PC-9 (cell line): Measurements from ENCODE around the gene DAP3. TPM values are rescaled to one million over a fixed set of nuclear protein-coding genes. Genes with fewer than 3 reads are reported as not detected.
"Not testable (repeated sequence)": the region's sequence is repeated elsewhere in the genome, so short reads cannot be mapped to it uniquely, and the experiment has no call there.

Source experiments
- BruUV-seq: library from RNA; stranded (reverse); fragments of 400-500 nt; replicated peaks from 2 replicates; lab custom pipeline; 2021; lab: Mats Ljungman, UMichigan
- CTCF ChIA-PET: fragments of 300-600 bp; sonication (Branson Sonifier 250); formaldehyde crosslinking; loops from one replicate; lab custom pipeline; 2022; ENCODE audit warnings: antibody characterized with exemption; lab: Charles Lee
- POLR2A ChIA-PET: fragments of 300-600 bp; sonication (Branson Sonifier 250); formaldehyde crosslinking; loops from one replicate; lab custom pipeline; 2022; ENCODE audit warnings: antibody characterized with exemption; ENCODE audit not compliant: unreplicated experiment; lab: Charles Lee
- DNase-seq, 2 experiments: peaks; one replicate each; pipeline versions ENCODE4 v3.0.0 to v3.0.0-alpha.2; 2015 to 2022; ENCODE audit warnings: mixed read lengths in 1 of 2
- H2AFZ ChIP-seq: fragments of 200-600 bp; sonication (generic); 2 replicates; pipeline ENCODE4 v1.8.1; 2017; ENCODE audit warnings: antibody characterized with exemption
- H3F3A ChIP-seq: fragments of 200-600 bp; sonication (generic); 2 replicates; pipeline ENCODE4 v1.8.1; 2017; ENCODE audit warnings: antibody characterized with exemption, mild to moderate bottlenecking, low read depth; ENCODE audit not compliant: insufficient read depth
- H3K27ac ChIP-seq: fragments of 200-600 bp; sonication (generic); 2 replicates; pipeline ENCODE4 v1.6.1; 2016; ENCODE audit warnings: mixed run types
- H3K27me3 ChIP-seq: fragments of 200-600 bp; sonication (generic); 2 replicates; pipeline ENCODE4 v1.6.1; 2016; ENCODE audit warnings: low read depth, mixed run types; ENCODE audit not compliant: insufficient read depth
- H3K36me3 ChIP-seq: fragments of 200-600 bp; sonication (generic); 2 replicates; pipeline ENCODE4 v1.6.1; 2016; ENCODE audit warnings: low read depth, mixed run types
- H3K4me1 ChIP-seq: fragments of 200-600 bp; sonication (generic); replicated peaks from 2 replicates; pipeline ENCODE4 v1.6.1; 2016; ENCODE audit warnings: mixed run types; ENCODE audit not compliant: insufficient read depth
- H3K4me2 ChIP-seq: fragments of 200-600 bp; sonication (generic); 2 replicates; pipeline ENCODE4 v1.6.1; 2017; ENCODE audit warnings: mixed run types
- H3K4me3 ChIP-seq: fragments of 200-600 bp; sonication (generic); 2 replicates; pipeline ENCODE4 v1.6.1; 2016; ENCODE audit warnings: mixed run types
- H3K79me2 ChIP-seq: fragments of 200-600 bp; sonication (generic); 2 replicates; pipeline ENCODE4 v1.6.1; 2017; ENCODE audit warnings: low read depth, mixed run types
- H3K9me2 ChIP-seq: fragments of 200-600 bp; sonication (generic); 2 replicates; pipeline ENCODE4 v1.8.1; 2017; ENCODE audit warnings: mild to moderate bottlenecking; ENCODE audit not compliant: insufficient read depth
- H3K9me3 ChIP-seq: fragments of 200-600 bp; sonication (generic); 2 replicates; pipeline ENCODE4 v1.8.1; 2016; ENCODE audit warnings: low read depth; ENCODE audit not compliant: insufficient read depth
- H4K20me1 ChIP-seq: fragments of 200-600 bp; sonication (generic); 2 replicates; pipeline ENCODE4 v1.8.1; 2017; ENCODE audit not compliant: insufficient read depth
- CTCF ChIP-seq: fragments of 200-600 bp; sonication (generic); conservative IDR thresholded peaks from 2 replicates; pipeline ENCODE4 v1.6.1; 2017; ENCODE audit warnings: mixed run types, antibody characterized with exemption, mild to moderate bottlenecking, moderate library complexity
- EZH2 ChIP-seq: fragments of 200-600 bp; sonication (generic); IDR thresholded peaks from 2 replicates; pipeline ENCODE4 v1.8.0; 2017; ENCODE audit warnings: antibody characterized with exemption, low read depth
- intact Hi-C: fragments of 100-400 bp; cut with micrococcal nuclease; formaldehyde crosslinking; loops from one replicate; pipeline ENCODE4 v1.10.0; 2022; ENCODE audit not compliant: unreplicated experiment
- total RNA-seq: library from RNA; stranded (reverse); gene quantifications from 2 replicates; pipeline ENCODE4 v1.2.3, GENCODE V29; 2021

DAP3 gene
- total RNA-seq, 1 experiment from 2014 or later, result 111 TPM

DNA sequence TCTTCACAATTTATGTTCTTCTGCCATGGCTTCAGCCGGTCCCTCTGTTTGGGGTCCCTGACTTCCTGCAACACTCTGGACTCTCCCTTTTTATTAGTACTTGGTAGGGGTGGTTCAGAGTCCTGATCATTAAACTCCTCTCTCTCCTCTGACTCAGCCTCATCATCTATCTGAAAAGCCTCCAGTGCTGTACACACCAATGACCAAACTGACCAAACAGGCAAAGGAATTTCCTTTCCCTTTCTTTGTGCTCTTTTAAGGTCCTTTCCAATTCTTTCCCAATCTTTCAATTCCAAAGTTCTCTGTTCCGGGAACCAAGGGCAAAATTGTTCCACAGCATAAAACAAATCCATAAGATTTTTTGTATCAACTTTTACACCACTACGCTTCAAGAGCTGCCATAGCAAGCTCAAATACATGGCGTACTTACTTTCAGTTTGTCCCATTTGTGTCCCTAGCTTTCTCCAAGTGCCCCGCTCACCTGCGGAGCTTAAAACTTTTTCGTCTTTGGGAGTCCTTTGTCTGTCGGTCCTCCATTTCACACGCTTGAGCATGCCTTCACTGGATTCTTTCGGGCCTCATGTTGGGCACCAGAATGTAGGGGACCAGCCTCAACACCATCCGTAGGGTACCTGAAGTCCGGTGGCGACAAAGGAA is 9.6 kb downstream of the DAP3 start:
- H3K9me3 ChIP-seq, result no peaks in the 10 kb centered on the region
- intact Hi-C loops, result no loop called here
- CTCF ChIA-PET, result no interaction called here
- H3K4me1 ChIP-seq, result no peaks in the 10 kb centered on the region
- H3K9me2 ChIP-seq, result no peaks in the 10 kb centered on the region
- DNase-seq, result no peak
- H3F3A ChIP-seq, result peaks cover 25% of the 10 kb centered on the region; the same call in 1 of the 2 replicates
- H3K27me3 ChIP-seq, result no peaks in the 10 kb centered on the region
- TF ChIP-seq EZH2 (no peak), CTCF (no peak)
- BruUV-seq, result no TSS peak
- H3K36me3 ChIP-seq, result peaks cover 7% of the 10 kb centered on the region; the same call in 1 of the 2 replicates
- POLR2A ChIA-PET, result no interaction called here
- peaks cover 84% of the 10 kb centered on the region for H3K79me2 ChIP-seq
- 0 out of 2 replicates have a peak overlapping the region, but pooled peaks have one; percentile 3 for H3K27ac ChIP-seq
- H2AFZ ChIP-seq, result no peak overlapping the region
- peaks cover 34% of the 10 kb centered on the region for H4K20me1 ChIP-seq
- no peak overlapping the region for H3K4me3 ChIP-seq
- H3K4me2 ChIP-seq, result no peak overlapping the region

- peaks cover 34% of the 10 kb centered on the region for H4K20me1 ChIP-seq
- H2AFZ ChIP-seq, H3K9me2 ChIP-seq, POLR2A ChIA-PET, CTCF ChIA-PET, BruUV-seq, H3K4me2 ChIP-seq, H3K27me3 ChIP-seq, DNase-seq, H3K27ac ChIP-seq, H3K4me3 ChIP-seq, H3K4me1 ChIP-seq, H3K9me3 ChIP-seq, H3K36me3 ChIP-seq, intact Hi-C loops: not testable (repeated sequence)
- peaks cover 84% of the 10 kb centered on the region for H3K79me2 ChIP-seq
- H3F3A ChIP-seq, result peaks cover 25% of the 10 kb centered on the region; the same call in 1 of the 2 replicates
Observed at GRCh38 chr1:155699062-155699461, 10.2 kb downstream of the DAP3 start.

DNA sequence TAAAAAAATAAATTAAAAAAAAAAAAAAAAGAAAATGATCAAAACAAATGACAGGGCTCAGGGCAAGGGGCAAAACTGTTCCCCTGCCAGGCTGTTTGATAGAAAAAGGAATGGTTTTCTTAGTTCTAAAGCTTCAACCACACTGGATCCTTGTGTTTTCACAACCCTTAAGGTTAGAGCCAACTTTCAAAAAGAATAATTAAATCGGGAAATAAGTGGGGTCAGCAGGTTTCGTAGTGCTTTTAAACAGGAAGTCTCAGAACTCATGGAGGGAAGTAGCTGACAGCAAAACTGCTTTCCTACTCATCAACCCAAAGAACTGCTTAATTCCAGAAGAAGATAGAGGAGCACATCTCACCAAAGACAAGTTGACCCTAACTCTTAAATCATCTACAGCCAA is 12.8 kb downstream of the DAP3 start:
- H3K9me2 ChIP-seq, CTCF ChIA-PET, DNase-seq, H3K27ac ChIP-seq, H3K4me1 ChIP-seq, H3K4me2 ChIP-seq, H3K27me3 ChIP-seq, H2AFZ ChIP-seq, intact Hi-C loops, H3K36me3 ChIP-seq, POLR2A ChIA-PET, H3K4me3 ChIP-seq, H3K9me3 ChIP-seq, BruUV-seq: not testable (repeated sequence)
- peaks cover 75% of the 10 kb centered on the region for H3K79me2 ChIP-seq
- peaks cover 28% of the 10 kb centered on the region for H4K20me1 ChIP-seq
- peaks cover 23% of the 10 kb centered on the region; the same call in 1 of the 2 replicates for H3F3A ChIP-seq

DNA sequence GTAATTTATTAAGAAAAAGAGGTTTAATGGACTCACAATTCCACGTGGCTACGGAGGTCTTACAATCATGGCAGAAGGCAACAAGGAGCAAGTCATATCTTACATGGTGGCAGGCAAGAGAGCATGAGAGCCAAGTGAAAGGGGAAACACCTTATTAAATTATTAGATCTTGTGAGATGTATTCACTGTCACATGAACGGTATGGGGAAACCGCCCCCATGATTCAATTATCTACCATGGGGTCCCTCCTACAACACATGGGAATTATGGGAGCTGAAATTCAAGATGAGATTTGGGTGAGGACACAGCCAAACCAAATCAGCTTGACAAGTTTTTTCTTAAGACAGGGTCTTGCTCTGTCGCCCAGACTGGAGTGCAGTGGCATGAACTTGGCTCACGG is 14.3 kb downstream of the DAP3 start:
- POLR2A ChIA-PET, result no interaction called here
- no peaks in the 10 kb centered on the region for H3K4me1 ChIP-seq
- TF ChIP-seq EZH2 (no peak), CTCF (no peak)
- CTCF ChIA-PET, result no interaction called here
- peaks cover 14% of the 10 kb centered on the region for H3F3A ChIP-seq
- H3K27ac ChIP-seq, result no peak overlapping the region
- no peaks in the 10 kb centered on the region for H3K9me2 ChIP-seq
- intact Hi-C loops, result no loop called here
- no peak overlapping the region for H3K4me3 ChIP-seq
- H3K79me2 ChIP-seq, result peaks cover 71% of the 10 kb centered on the region
- no peak overlapping the region for H2AFZ ChIP-seq
- peaks cover 32% of the 10 kb centered on the region for H4K20me1 ChIP-seq
- H3K27me3 ChIP-seq, result no peaks in the 10 kb centered on the region
- no peak overlapping the region for H3K4me2 ChIP-seq
- no peaks in the 10 kb centered on the region for H3K36me3 ChIP-seq
- DNase-seq, result no peak
- no peaks in the 10 kb centered on the region for H3K9me3 ChIP-seq
- no TSS peak for BruUV-seq

DNA sequence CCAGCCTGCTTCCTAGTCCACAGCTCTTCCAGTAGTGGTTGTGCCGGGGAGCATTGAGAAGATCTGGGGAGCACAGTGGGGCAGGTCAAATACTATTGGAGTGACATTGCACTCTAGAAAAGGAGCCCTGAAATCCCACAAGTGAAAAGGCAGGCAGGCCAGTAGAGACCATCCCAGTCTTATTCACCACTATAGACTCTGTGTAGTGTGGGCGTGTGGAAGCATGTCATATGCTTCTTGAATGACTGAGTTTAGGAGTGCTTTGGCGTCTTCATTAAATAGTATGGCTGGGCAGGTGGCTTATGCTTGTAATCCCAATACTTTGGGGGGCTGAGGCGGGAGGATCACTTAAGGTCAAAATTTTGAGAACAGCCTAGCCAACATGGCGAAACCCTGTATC is 15.5 kb downstream of the DAP3 start:
- H3K4me2 ChIP-seq, H3K4me1 ChIP-seq, H3K36me3 ChIP-seq, H3K27me3 ChIP-seq, POLR2A ChIA-PET, H2AFZ ChIP-seq, H3K9me3 ChIP-seq, DNase-seq, intact Hi-C loops, H3K9me2 ChIP-seq, H3K4me3 ChIP-seq, BruUV-seq, H3K27ac ChIP-seq: not testable (repeated sequence)
- H3K79me2 ChIP-seq, result peaks cover 70% of the 10 kb centered on the region
- CTCF ChIA-PET, result interaction anchor here (0.5 kb wide), 1 partner anchor 64 kb away, joined by 4 read pairs; no protein-coding TSS in a partner anchor
- H3F3A ChIP-seq, result peaks cover 14% of the 10 kb centered on the region
- H4K20me1 ChIP-seq, result peaks cover 25% of the 10 kb centered on the region
